ENCODE results near the gene KCNQ5.

The KCNQ5 gene

DNA sequence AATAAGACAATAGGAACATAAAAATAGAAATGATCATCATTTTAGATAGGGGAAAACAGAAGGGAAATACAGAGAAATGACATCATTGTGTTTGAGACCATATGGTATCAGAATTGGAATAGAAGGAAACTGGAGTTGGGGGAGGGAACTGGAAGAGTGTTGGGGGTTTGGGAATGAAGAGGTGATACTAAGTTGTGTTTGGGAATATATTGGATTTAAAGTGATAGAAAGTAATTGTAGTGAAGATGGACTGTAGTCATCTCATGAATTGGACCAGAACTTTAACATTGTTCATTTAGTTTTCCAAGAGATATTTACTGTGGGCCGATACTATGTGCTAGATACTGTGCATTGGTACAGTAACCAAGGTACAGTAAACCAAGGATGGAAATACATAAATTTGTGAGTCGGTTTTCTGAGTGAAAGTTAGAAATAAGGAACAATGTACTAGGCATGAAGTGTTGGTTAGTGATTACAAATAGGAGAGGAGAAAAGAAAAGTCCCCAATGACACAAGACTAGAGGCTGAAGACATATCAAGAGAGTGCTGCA, 32.3 kb downstream of the KCNQ5 start:
- H3K36me3 ChIP-seq (ENCODE audit: control insufficient read depth, insufficient read depth, low read length): no peaks in the 10 kb centered on the region
- H2AFZ ChIP-seq: no peak overlapping the region
- H3K27ac ChIP-seq: no peak overlapping the region
- H3K4me3 ChIP-seq (ENCODE audit: low read depth, low read length): no peak overlapping the region
- no peaks in the 10 kb centered on the region for H3K9me3 ChIP-seq (ENCODE audit: control insufficient read depth, low read length)
- H3K4me1 ChIP-seq: no peaks in the 10 kb centered on the region
- no peaks in the 10 kb centered on the region for H3K79me2 ChIP-seq
- H3K27me3 ChIP-seq (ENCODE audit: control insufficient read depth, insufficient read depth, low read length): no peaks in the 10 kb centered on the region
- H3K9ac ChIP-seq: no peak overlapping the region
- no peak overlapping the region for H3K4me2 ChIP-seq (ENCODE audit: low read length)
- TF ChIP-seq, protein P1, sequence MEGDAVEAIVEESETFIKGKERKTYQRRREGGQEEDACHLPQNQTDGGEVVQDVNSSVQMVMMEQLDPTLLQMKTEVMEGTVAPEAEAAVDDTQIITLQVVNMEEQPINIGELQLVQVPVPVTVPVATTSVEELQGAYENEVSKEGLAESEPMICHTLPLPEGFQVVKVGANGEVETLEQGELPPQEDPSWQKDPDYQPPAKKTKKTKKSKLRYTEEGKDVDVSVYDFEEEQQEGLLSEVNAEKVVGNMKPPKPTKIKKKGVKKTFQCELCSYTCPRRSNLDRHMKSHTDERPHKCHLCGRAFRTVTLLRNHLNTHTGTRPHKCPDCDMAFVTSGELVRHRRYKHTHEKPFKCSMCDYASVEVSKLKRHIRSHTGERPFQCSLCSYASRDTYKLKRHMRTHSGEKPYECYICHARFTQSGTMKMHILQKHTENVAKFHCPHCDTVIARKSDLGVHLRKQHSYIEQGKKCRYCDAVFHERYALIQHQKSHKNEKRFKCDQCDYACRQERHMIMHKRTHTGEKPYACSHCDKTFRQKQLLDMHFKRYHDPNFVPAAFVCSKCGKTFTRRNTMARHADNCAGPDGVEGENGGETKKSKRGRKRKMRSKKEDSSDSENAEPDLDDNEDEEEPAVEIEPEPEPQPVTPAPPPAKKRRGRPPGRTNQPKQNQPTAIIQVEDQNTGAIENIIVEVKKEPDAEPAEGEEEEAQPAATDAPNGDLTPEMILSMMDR (IDR thresholded peaks at IDR 0.05): no peak

- no peaks in the 10 kb centered on the region for H3K9me3 ChIP-seq (ENCODE audit: control insufficient read depth, low read length)
- H3K4me2 ChIP-seq (ENCODE audit: low read length): no peak overlapping the region
- no peak overlapping the region for H2AFZ ChIP-seq
- H3K27me3 ChIP-seq (ENCODE audit: control insufficient read depth, insufficient read depth, low read length): no peaks in the 10 kb centered on the region
- H3K36me3 ChIP-seq (ENCODE audit: control insufficient read depth, insufficient read depth, low read length): no peaks in the 10 kb centered on the region
- H3K4me3 ChIP-seq (ENCODE audit: low read depth, low read length): no peak overlapping the region
- H3K27ac ChIP-seq: no peak overlapping the region
- H3K4me1 ChIP-seq: no peaks in the 10 kb centered on the region
- no peak overlapping the region for H3K9ac ChIP-seq
- TF ChIP-seq, protein P1 (IDR thresholded peaks at IDR 0.05): no peak
- H3K79me2 ChIP-seq: no peaks in the 10 kb centered on the region
Observed at GRCh38 chr6:72657407-72658197, 35.7 kb downstream of the KCNQ5 start.

GRCh38 chr6:72659754-72660153, 37.9 kb downstream of the KCNQ5 start:
- Histone ChIP-seq H3K9me3 (ENCODE audit: control insufficient read depth, low read length) (no peaks in the 10 kb centered on the region), H2AFZ (no peak overlapping the region), H3K79me2 (no peaks in the 10 kb centered on the region), H3K27me3 (ENCODE audit: control insufficient read depth, insufficient read depth, low read length) (no peaks in the 10 kb centered on the region), H3K4me1 (no peaks in the 10 kb centered on the region), H3K4me3 (ENCODE audit: low read depth, low read length) (no peak overlapping the region), H3K27ac (no peak overlapping the region), H3K9ac (no peak overlapping the region), H3K36me3 (ENCODE audit: control insufficient read depth, insufficient read depth, low read length) (no peaks in the 10 kb centered on the region), H3K4me2 (ENCODE audit: low read length) (no peak overlapping the region)
- TF ChIP-seq, protein P1 (IDR thresholded peaks at IDR 0.05): no peak

DNA sequence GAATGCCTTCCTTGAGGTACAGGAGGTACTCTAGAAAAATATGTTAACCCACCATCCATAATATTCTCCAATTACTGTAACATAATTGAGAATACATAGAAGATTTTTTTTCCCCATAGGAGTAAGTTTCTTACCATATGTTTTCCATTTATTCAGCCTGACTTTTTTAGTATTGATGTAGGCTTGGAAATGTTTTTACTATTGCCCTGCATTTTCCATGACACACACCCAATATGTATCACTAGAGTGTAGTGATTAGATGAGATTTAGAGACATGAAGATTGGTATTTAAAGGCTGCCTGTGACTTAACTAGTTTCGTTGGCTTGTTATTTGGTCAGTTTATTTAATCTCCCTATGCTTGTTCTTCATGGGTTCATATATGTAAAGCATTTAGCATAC, 39.5 kb downstream of the KCNQ5 start:
- no peak overlapping the region for H2AFZ ChIP-seq
- no peak overlapping the region for H3K9ac ChIP-seq
- H3K4me3 ChIP-seq (ENCODE audit: low read depth, low read length): no peak overlapping the region
- no peaks in the 10 kb centered on the region for H3K9me3 ChIP-seq (ENCODE audit: control insufficient read depth, low read length)
- no peaks in the 10 kb centered on the region for H3K36me3 ChIP-seq (ENCODE audit: control insufficient read depth, insufficient read depth, low read length)
- no peaks in the 10 kb centered on the region for H3K79me2 ChIP-seq
- H3K27ac ChIP-seq: no peak overlapping the region
- no peaks in the 10 kb centered on the region for H3K27me3 ChIP-seq (ENCODE audit: control insufficient read depth, insufficient read depth, low read length)
- TF ChIP-seq, protein P1 (IDR thresholded peaks at IDR 0.05): no peak
- H3K4me1 ChIP-seq: no peaks in the 10 kb centered on the region
- H3K4me2 ChIP-seq (ENCODE audit: low read length): no peak overlapping the region

DNA sequence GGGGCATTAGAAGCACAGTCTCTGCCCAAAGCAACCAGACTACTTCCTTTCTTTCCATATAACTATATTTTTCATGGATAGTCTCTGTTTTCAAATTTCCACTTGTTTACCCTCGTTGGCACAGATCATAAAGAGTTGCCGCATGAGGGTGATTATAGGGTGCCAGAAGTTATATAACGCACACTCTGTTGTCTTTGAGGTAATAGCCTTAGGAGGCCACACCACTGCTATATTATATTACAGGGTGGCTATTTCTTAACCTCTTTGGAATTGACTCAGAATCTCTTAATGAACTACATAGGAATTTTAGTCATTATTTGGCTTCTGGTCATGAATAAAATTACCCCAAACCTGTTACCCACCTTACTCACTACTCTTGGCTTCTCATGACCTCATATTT, 43.7 kb downstream of the KCNQ5 start:
- no peaks in the 10 kb centered on the region for H3K27me3 ChIP-seq (ENCODE audit: control insufficient read depth, insufficient read depth, low read length)
- no peak overlapping the region for H2AFZ ChIP-seq
- TF ChIP-seq, protein P1 (IDR thresholded peaks at IDR 0.05): no peak
- no peak overlapping the region for H3K27ac ChIP-seq
- H3K9ac ChIP-seq: no peak overlapping the region
- no peak overlapping the region for H3K4me2 ChIP-seq (ENCODE audit: low read length)
- no peak overlapping the region for H3K4me3 ChIP-seq (ENCODE audit: low read depth, low read length)
- no peaks in the 10 kb centered on the region for H3K36me3 ChIP-seq (ENCODE audit: control insufficient read depth, insufficient read depth, low read length)
- H3K9me3 ChIP-seq (ENCODE audit: control insufficient read depth, low read length): no peaks in the 10 kb centered on the region
- no peaks in the 10 kb centered on the region for H3K79me2 ChIP-seq
- H3K4me1 ChIP-seq: no peaks in the 10 kb centered on the region

Data from parathyroid adenoma (tissue), 2 donors.